Erythroblast (primary cell): ENCODE measurements around the gene ARL4A.

Source experiments
- DNase-seq, 2 experiments: peaks; one replicate each; lab custom pipeline; 2025; lab: John Stamatoyannopoulos, UW
- GATA1 ChIP-seq: IDR thresholded peaks from 2 replicates; pipeline ENCODE4 v1.6.1; 2011; ENCODE audit warnings: low read depth, mild to moderate bottlenecking, control low read depth, low read length, moderate library complexity
- POLR2A ChIP-seq: IDR thresholded peaks from 2 replicates; pipeline ENCODE4 v1.6.1; 2011; ENCODE audit warnings: mild to moderate bottlenecking, low read length

The ARL4A gene

DNA sequence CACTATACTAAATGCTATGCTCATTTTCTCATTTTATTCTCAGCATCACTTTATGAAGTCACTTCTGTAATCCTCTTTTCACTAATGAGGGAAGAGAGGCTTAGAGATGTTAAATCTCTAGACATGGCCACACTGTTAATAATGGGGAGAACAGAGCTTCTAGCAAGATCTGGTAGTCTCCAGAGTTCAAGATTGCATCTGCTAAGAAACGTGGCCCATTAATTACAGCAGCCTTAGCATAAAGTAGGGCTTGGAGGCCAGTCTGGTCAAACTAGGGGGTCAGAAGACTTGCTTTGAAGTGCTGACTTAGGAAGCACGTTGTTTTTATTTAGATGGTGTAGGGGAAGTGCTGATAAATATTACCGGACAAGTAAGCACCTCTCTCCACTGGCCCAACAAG lies 29.3 kb downstream of the ARL4A start:
- TF ChIP-seq POLR2A = no peak
- TF ChIP-seq GATA1 = no peak
- DNase-seq = no peak

DNA sequence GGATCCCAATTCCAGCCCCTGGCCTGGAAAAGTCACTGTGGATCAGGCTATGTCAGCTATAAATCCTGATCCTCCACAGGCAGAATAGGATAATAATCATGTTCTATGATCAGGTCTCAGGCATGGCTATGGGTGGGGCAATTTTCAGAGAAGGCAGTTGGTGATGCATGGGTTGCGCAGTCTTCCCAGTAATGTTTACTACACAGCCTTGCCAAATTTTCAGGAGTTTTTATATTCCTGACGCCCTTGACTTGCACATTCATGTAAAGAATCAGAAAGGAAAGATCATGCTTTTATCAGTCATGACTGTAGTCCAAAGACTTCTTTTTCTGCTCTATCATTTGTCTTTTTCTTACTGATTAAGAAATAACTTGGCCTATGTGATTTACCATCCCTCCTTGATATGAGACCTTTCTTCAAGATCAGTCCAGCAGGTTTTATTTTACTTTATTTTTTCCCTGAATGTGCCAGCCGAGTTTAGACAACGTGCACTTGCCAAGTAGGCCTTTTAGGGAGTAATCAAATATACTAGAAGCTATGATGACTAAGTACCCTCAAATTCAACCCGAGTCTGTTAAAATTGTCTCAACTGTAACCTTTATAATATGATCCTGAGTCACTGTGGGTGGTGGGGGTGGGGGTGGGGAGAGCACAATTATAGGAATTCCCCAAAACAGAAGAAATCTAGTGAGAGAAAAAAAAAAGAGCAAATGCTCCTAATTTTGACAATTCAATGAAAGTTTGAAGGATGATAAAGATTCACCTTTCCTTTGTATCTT lies 31.9 kb downstream of the ARL4A start:
- TF ChIP-seq POLR2A = peak; percentile 57
- TF ChIP-seq GATA1 = no peak
- DNase-seq = peak; percentile 80 to 88

DNA sequence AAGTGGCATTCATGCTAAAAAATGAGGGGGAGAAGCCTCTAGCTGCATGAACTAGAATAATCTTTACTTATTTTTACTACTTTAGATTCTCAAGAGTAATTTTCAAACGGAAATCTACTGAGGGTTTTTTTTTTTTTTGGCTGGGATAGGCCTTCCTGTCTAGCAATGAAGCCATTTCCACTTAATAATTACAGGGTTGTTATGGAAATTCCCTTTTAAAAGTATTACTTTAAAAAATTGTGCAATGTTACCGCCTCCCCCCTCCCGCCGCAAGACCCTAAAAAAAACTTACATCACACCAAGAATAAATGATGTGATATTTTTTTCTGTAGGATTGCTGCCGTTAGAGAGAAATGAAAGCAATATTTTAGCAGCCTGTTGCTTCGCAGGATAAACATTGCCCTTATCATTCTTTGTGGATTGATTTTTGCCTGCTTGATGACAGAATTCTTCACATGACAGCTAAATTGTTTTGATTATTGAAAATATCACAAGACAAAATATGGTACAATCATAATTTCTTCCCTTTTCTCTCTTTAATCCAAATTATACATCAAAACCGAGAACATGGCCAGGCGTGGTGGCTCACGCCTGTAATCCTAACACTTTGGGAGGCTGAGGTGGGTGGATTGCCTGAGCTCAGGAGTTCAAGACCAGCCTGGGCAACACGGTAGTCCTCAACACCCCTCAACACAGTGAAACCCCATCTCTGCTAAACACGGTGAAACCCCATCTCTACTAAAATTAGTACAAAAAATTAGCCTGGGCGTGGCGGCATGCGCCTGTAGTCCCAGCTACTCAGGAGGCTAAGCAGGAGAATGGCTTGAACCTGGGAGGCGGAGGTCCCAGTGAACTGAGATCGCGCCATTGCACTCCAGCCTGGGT lies 32.8 kb downstream of the ARL4A start:
- no peak for TF ChIP-seq GATA1
- TF ChIP-seq POLR2A = no peak
- no peak for DNase-seq

DNA sequence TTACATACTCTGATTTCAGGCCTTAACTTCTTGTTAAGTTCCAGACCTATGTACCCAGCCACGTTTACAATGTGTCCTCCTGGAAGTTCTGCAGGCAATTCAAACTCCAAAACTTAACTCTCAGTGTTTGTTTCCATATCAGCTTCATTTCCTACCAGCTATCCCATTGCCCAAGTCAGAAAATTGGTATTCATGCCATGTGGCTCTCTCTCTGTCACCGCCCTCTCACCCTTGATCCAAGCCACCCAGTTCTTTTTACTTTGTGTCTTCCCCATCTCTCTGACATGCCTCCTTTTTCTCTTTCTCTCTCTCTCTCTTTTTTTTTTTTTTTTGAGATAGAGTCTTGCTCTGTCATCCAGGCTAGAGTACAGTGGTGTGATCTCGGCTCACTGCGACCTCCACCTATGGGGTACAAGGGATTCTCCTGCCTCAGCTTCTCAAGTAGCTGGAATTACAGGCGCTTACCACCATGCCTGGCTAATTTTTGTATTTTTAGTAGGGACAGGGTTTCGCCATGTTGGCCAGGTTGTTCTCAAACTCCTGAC lies 33.9 kb downstream of the ARL4A start:
- DNase-seq = peak in 1 of 2 experiments; percentile 56
- TF ChIP-seq GATA1 (no peak), POLR2A (no peak)

DNA sequence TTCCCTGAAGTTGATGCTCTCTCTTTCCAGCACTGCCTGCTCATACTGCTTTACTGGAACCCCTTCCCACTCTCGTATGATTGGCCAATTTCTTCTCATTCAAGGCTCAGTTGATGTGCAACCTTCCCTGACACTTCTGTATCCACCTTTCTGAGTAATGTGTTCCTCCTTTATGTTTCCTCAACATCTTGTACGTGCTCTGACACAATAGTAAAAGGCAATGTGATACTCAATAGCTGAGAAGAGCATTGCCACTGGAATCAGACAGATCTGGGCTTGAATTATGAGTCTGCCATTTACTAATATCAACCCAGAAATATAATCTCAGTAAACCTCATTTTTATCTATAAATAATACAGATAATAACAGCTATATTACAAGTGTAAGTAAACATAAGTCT lies 34.7 kb downstream of the ARL4A start:
- no peak for TF ChIP-seq GATA1
- no peak for TF ChIP-seq POLR2A
- peak in 1 of 2 experiments; percentile 68 for DNase-seq

DNA sequence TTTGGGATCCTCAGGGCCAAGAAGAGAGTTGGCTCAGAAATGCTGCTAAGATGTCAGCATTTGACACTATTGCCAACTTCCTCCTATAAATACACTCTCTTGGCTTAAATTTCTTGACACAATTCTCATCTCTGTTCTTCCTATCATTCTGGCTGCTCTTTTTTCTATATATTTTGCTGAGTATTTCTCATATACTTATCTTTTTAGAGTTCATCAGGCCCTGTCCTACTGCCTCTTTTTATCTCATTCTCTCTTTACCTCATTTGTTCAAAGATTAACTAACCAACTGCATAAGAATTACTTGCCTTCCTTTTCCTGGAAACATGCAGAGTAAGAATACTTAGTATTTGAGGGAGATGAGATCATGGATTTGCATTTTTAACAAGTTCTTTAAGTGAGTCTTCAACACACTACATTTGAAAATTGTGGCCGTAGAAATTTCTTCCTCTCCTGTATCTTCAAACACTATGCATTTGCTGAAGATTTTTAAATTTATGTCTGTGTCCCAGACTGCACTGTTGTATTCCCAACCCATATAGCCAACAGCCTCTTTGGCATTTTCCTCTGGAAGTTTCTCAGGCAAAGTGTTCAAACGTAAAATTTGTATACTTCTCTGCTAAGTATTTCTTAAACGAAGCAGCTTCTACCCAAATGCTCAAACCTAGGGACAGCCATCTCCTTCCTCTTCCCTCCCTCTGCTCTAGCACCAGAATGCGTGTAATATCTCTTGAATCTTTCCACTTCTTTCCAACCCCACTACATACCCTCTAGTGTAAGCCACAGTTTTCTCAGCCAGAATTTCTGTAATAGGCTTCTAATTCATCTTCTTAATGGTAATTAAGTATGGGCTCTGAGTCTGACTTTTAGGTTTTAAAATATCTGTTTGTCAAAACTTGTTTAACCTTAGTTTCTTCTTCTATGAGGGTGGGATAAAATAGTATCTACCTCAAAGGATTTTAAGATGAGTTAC lies 35.5 kb downstream of the ARL4A start:
- no peak for TF ChIP-seq GATA1
- peak; percentile 78 for TF ChIP-seq POLR2A
- DNase-seq = peak; percentile 85 to 90

DNA sequence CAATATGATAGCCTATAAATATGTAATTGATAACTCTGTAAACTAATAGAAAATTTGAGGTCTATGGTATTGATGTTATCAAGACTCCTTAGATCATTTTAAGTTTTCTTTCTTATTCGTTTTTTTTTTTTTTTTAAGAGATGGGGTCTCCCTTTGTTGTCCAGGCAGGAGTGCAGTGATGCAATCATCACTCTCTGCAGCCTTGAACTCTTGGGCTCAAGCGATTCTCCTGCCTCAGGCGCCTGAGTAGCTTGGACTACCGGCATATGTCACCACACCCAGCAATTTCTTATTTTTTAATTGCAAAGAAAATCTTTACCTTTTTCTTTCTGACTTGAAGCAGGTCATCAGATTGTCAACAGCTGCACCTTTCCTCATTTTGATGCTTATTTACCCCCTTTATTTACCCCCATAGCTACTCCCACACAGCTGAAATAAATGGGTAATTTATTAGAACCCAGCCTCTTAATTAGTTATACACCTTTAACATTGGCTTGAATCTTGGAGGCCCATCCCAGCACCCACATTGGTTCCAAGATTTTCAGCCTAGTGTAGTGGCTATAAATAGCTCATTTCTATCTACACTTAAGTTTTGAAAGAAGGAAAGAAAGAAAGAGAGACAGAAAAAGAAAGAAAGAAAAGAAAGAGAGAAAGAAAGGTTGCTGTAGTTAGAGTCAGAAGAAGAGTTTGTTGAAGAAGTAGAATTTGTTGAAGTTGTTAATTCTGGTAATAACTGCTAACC lies 38.3 kb downstream of the ARL4A start:
- TF ChIP-seq GATA1 (no peak), POLR2A (no peak)
- DNase-seq = no peak

DNA sequence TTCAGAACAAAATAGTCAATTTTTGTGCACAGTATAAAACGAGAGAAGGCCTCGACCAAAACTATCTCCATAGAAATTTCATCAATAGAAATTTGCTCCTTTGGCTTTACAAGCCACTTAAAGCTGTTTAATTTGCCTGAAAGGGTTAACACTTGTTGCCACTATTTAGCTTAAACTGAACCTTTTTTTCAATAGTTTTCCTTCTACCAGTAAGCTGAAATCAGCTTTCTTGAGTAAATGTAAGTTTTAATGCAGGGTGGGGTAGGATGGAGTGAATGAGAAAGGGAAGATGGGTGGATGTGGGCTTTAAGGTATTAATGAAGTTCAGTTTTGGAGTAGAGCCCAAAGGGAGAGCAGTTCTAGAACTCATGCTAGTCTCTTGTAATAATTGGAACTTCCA lies 39.5 kb downstream of the ARL4A start:
- DNase-seq = no peak
- TF ChIP-seq GATA1 = no peak
- TF ChIP-seq POLR2A = no peak

DNA sequence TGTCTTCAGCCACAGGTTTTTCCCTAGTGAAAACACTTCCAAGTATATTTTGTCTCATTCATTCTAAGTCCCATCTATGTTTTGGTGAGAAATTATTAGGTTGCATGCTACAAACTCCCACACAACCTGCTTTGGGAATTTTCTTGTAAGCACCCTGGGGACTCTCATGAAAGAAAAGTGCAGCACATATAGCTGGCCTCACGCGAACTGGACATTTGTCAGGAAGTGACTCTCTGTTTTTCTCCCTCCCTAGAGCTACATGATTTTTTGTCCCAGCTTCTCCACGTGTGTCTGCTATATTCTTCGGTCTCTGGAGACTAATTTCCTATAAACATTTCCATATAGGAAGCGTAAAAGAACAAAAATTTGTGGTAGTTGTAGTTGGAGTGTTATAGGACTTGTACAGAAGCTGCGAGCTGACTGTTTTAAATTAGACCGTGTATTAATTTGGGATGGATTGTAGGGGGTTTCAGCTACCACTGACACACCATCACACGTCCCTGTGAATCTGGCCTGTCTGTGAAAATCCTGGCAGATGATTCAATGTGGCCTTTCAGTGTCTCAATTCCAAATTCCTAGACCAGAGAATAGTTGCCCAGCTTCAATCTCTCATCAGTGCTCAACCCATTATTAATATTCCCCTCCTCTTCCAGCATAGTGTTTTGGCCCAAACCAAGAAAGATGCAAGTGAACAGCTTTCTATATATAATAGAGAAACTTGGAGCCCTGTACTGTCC lies 40.2 kb downstream of the ARL4A start:
- TF ChIP-seq GATA1 (no peak), POLR2A (no peak)
- no peak for DNase-seq

DNA sequence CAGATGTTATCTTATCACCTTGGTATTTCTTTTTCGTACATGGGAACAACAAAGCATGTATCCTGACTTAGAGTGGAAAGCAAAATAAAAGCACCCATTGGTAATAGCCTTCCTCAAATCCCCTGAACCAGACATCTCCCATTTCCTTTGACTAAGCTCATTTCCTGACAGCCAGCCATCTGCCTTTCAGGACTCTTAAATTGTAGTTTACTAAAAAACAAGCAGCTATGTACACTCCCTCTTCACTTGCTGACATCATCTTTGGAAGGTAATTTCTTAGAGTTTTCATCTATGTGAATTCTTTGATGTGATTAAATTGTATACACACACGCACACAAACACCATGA lies 40.7 kb downstream of the ARL4A start:
- peak; percentile 38 to 56 for DNase-seq
- TF ChIP-seq GATA1 = no peak
- no peak for TF ChIP-seq POLR2A

DNA sequence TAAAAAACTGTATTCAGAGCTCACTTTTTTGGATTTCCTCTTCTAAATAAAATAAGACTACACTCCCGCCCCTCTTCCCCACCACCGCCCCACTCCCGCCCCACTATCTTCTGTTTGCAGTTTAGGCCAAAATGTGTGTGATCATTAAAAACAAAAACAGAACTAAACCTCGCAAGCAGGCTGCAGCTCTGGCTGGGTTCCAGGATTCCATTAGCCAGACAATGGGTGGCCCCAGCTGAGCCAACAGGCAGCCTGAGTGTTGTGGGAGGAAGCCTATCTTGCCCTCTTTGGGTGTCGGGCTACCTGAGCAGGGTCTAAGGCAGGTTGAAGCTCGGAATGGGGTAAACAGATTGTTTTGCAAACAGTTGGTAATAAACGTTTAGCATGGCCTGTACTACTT lies 41.7 kb downstream of the ARL4A start:
- TF ChIP-seq GATA1 = no peak
- peak; percentile 55 for TF ChIP-seq POLR2A
- peak; percentile 95 to 97 for DNase-seq

DNA sequence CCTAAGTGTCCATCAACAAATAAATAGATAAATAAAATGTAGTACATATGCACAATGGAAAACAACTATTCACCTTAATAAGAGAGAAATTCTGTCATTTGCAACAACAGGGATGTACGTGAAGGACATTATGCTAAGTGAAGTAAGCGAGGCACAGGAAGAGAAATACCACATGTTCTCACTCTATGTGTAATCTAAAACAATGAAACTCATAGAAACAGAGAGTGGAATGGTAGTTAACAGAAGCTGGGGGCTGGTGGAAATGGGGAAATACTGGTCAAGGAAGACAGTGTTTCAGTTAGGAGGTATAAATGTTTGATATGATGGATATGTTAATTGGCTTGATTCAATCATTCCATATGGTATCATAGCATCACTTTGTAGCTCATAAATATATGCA lies 43.1 kb downstream of the ARL4A start:
- no peak for TF ChIP-seq POLR2A
- TF ChIP-seq GATA1 = no peak
- no peak for DNase-seq
